GM12874 (cell line): Measurements from ENCODE around the gene APBB2.

Source experiments
- CTCF ChIP-seq: IDR thresholded peaks from 2 replicates; pipeline ENCODE4 v1.5.1; 2011; ENCODE audit warnings: low read depth, mild to moderate bottlenecking, control low read depth, low read length, moderate library complexity; ENCODE audit not compliant: insufficient read depth

APBB2 gene

GRCh38 chr4:40937140-40937725 lies 277.1 kb downstream of the APBB2 start:
- no peak for TF ChIP-seq CTCF

- TF ChIP-seq CTCF = no peak
These were observed 279.7 kb downstream of the APBB2 start for GRCh38 chr4:40934676-40935075.

GRCh38 chr4:40933272-40934053 lies 280.9 kb downstream of the APBB2 start:
- TF ChIP-seq CTCF = no peak

GRCh38 chr4:40931841-40932240 lies 282.5 kb downstream of the APBB2 start:
- no peak for TF ChIP-seq CTCF

GRCh38 chr4:40931238-40931637 lies 283.1 kb downstream of the APBB2 start:
- TF ChIP-seq CTCF = no peak

GRCh38 chr4:40927074-40927473 lies 287.3 kb downstream of the APBB2 start:
- TF ChIP-seq CTCF = no peak

- TF ChIP-seq CTCF = no peak
These were observed 289.6 kb downstream of the APBB2 start for GRCh38 chr4:40924793-40925117.
